ENCODE data around the gene LRSAM1.

- TF ChIP-seq MAX (IDR thresholded peaks at IDR 0.05): no peak
- TF ChIP-seq RXRA (IDR thresholded peaks at IDR 0.05; ENCODE audit: insufficient read depth, low read depth, low read length): no peak
- TF ChIP-seq RAD21 (IDR thresholded peaks at IDR 0.05 in 1 of 2, conservative IDR thresholded peaks at IDR 0.05 in 1 of 2; ENCODE audit: low read depth in 2 of 2, low read length in 2 of 2): no peak
- TF ChIP-seq CHD7 (IDR thresholded peaks at IDR 0.05; ENCODE audit: insufficient replicate concordance, low read length): no peak
- no peak for TF ChIP-seq CHD2 (IDR thresholded peaks at IDR 0.05; ENCODE audit: low read length)
- TF ChIP-seq CHD1 (IDR thresholded peaks at IDR 0.05; ENCODE audit: low read depth, low read length): no peak
- no peak for TF ChIP-seq TAF1 (IDR thresholded peaks at IDR 0.05; ENCODE audit: low read depth, low read length)
- no peak for TF ChIP-seq BCL11A (IDR thresholded peaks at IDR 0.05; ENCODE audit: low read depth in 2 of 2, low read length in 2 of 2)
- no peak for TF ChIP-seq POLR2A (IDR thresholded peaks at IDR 0.05; ENCODE audit: control extremely low read depth in 1 of 2, low read depth in 2 of 2, low read length in 2 of 2)
- no peak for TF ChIP-seq CTCF (IDR thresholded peaks at IDR 0.05; ENCODE audit: control extremely low read depth in 1 of 3, insufficient read depth in 1 of 3, low read depth in 1 of 3, low read length in 3 of 3)
These were observed 83.6 kb downstream of the LRSAM1 start for GRCh38 chr9:127534931-127535330.

All from H1 (cell line).